ENCODE results near the gene CLEC4G.

DNA sequence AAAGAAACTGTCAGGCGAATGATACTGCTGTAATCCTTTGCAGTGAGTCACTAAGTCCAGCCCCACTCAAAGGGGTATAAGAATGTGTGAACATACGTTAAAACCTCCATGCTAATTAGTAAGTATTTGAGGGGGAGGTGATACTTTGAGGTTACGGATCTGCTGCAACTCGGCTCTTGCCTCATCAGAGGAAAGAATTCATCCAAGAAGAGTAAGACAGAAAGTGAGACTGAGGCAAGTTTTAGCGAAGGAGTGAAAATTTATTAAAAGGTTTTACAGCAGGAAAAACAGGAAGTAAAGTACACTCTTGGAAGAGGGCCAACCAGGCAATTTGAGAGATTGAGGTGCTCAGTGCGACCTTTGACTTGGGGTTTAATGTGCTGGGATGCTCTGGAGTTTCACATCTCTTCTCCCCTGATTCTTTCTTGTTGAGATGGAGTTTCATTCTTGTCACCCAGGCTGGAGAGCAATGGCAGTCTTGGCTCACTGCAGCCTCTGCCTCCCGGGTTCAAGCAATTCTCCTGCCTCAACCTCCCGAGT lies 40.9 kb upstream of the CLEC4G start:
- TF ChIP-seq EZH2phosphoT487 (IDR thresholded peaks at IDR 0.05; ENCODE audit: low read depth) (no peak), CTCF (IDR thresholded peaks at IDR 0.05; ENCODE audit: low read depth, low read length) (no peak)

All from OCI-LY3 (cell line).